ENCODE results near the gene NBPF3. TPM values are rescaled to one million over a fixed set of nuclear protein-coding genes. Genes with fewer than 3 reads are reported as not detected.
A peak's percentile ranks its signal among the peaks of the same experiment; 100 is the strongest.
"Not testable (repeated sequence)": the region's sequence is repeated elsewhere in the genome, so short reads cannot be mapped to it uniquely, and the experiment has no call there.

Gene NBPF3, protein sequence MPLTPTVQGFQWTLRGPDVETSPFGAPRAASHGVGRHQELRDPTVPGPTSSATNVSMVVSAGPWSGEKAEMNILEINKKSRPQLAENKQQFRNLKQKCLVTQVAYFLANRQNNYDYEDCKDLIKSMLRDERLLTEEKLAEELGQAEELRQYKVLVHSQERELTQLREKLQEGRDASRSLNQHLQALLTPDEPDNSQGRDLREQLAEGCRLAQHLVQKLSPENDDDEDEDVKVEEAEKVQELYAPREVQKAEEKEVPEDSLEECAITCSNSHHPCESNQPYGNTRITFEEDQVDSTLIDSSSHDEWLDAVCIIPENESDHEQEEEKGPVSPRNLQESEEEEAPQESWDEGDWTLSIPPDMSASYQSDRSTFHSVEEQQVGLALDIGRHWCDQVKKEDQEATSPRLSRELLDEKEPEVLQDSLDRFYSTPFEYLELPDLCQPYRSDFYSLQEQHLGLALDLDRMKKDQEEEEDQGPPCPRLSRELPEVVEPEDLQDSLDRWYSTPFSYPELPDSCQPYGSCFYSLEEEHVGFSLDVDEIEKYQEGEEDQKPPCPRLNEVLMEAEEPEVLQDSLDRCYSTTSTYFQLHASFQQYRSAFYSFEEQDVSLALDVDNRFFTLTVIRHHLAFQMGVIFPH
- 11.3 TPM for total RNA-seq

DNA sequence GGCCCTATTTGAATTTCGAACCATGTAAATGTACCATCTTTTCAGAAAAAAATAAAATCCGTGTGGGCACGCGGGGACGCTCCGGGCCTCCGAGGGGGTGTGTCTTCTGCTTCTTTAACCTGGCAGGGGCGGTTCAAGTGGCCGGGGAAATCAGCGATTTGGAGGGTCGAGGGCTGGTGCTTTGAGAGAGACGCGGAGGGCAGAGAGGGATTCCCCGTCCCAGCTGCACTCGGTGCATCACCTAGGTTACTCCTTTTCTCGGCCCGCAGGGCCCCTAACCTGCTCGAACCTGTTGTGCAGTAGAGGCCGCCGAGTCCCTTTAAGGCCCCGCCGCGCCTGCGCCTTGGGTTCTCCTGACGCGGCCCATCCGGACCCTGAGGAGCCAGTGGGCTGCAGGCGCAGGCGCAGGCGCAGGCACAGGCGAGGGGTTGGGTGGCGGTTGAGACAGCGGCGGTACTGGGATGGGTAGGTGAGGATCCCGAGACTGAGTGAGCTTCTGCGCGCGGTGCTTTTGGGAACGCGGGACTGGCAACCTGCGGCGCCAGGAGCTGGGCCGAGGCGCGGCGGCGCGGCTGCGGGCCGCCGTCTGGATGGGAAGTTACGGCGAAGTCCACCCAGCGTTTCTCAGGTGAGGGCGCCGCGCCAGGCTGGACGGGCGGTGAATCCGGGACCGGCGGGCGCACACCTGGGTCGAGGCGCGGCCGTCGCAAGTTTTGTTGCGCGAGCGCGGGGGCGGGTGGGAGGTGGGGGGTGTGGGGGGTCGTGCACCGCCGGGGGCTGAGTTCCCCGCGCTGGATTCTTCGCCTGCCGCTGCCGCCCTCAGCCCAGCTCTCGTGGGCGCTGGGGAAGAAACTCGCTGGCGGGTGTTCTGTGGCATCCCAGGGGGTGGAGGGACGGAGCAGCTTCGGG lies at the start of gene NBPF3:
TSS of gene NBPF3 (plus strand) at position 417 of the 909 bp plus-strand sequence. CDS start 4,950 bp downstream, outside the sequence.
- DNase-seq: peak; percentile 87

- no peak for DNase-seq
These were observed 48.4 kb upstream of the NBPF3 start for GRCh38 chr1:21391497-21391896.

- no peak for DNase-seq
These were observed 47.2 kb upstream of the NBPF3 start for GRCh38 chr1:21392587-21393263.

DNA sequence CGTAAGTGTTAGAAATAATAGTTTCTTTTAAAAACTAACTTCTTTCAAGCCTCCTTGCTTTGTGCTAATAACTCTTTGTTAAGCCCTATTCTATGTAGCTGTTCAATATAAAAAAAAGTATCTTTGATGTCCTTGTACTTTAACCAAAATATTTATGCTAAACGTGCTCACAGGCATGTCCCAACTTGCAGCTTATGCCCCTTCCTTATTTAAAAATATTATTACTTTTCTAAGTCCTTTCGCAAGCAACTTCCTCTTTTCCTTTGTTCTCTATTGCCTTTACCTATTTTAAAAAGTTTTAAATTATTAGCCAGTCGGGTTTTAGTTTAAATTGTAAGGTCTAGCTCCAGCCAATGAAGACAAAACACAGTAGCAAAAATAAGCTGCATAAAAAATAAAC lies 43.4 kb upstream of the NBPF3 start:
- DNase-seq: no peak

- no peak for DNase-seq
These were observed 42.1 kb upstream of the NBPF3 start for GRCh38 chr1:21397813-21398188.

- not testable (repeated sequence) for DNase-seq
These were observed 38.1 kb upstream of the NBPF3 start for GRCh38 chr1:21401726-21402346.

GRCh38 chr1:21406659-21407058 lies 33.3 kb upstream of the NBPF3 start:
- DNase-seq: no peak

- DNase-seq: not testable (repeated sequence)
These were observed 30.0 kb upstream of the NBPF3 start for GRCh38 chr1:21409897-21410296.

GRCh38 chr1:21414015-21414414 lies 25.9 kb upstream of the NBPF3 start:
- no peak for DNase-seq

DNA sequence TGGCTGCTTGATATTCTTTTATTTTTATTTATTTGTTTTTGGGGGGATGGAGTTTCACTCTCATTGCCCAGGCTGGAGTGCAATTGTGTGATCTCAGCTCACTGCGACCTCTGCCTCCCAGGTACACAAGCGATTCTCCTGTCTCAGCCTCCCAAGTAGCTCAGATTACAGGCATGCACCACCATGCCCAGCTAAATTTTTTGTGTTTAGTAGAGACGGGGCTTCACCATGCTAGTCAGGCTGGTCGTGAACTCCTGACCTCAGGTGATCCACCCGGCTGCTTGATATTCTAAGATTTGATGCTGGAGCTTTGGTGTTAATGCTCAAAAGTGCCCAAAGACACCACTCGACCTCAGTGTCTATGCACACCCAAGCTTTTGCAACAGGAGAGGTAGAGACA lies 19.6 kb upstream of the NBPF3 start:
- DNase-seq: not testable (repeated sequence)

GRCh38 chr1:21421307-21421706 lies 18.6 kb upstream of the NBPF3 start:
- not testable (repeated sequence) for DNase-seq

DNA sequence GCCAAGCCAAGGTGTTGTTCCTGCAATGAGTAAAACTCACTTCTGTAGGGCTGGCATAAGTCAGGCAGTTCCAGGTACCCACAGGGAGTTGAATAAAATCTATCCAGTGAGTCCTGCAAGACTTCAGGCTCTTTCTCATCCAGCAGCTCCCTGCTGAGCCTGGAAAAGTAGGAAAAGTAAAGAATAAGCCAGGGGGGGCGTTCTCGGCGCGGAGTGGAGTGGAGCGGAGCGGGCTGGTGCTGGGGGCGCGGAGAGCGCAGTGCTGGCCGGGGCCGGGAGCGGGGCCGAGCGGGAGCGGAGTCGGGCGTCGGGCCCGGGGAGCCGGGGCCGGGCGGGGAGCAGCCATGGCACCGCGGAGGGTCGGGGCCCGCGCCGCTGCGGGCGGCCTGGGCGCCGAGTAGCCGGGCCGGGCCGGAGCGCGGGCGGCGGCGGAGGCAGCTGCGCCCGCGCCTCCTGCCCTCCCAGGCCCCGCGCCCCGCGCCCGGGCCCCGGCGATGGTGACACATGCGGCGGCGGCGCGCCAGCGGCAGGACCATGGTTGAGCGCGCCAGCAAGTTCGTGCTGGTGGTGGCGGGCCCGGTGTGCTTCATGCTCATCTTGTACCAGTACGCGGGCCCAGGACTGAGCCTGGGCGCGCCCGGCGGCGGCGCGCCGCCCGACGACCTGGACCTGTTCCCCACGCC lies 12.0 kb upstream of the NBPF3 start:
- DNase-seq: peak; percentile 2

DNA sequence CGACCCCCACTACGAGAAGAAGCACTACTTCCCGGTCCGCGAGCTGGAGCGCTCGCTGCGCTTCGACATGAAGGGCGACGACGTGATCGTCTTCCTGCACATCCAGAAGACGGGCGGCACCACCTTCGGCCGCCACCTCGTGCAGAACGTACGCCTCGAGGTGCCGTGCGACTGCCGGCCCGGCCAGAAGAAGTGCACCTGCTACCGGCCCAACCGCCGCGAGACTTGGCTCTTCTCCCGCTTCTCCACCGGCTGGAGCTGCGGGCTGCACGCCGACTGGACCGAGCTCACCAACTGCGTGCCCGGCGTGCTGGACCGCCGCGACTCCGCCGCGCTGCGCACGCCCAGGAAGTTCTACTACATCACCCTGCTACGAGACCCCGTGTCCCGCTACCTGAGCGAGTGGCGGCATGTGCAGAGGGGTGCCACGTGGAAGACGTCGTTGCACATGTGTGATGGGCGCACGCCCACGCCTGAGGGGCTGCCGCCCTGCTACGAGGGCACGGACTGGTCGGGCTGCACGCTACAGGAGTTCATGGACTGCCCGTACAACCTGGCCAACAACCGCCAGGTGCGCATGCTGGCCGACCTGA lies 11.4 kb upstream of the NBPF3 start:
- DNase-seq: not testable (repeated sequence)

GRCh38 chr1:21429210-21429609 lies 10.7 kb upstream of the NBPF3 start:
- DNase-seq: not testable (repeated sequence)

GRCh38 chr1:21430875-21431274 lies 9.1 kb upstream of the NBPF3 start:
- not testable (repeated sequence) for DNase-seq

GRCh38 chr1:21434394-21434793 lies 5.5 kb upstream of the NBPF3 start:
- DNase-seq: no peak

DNA sequence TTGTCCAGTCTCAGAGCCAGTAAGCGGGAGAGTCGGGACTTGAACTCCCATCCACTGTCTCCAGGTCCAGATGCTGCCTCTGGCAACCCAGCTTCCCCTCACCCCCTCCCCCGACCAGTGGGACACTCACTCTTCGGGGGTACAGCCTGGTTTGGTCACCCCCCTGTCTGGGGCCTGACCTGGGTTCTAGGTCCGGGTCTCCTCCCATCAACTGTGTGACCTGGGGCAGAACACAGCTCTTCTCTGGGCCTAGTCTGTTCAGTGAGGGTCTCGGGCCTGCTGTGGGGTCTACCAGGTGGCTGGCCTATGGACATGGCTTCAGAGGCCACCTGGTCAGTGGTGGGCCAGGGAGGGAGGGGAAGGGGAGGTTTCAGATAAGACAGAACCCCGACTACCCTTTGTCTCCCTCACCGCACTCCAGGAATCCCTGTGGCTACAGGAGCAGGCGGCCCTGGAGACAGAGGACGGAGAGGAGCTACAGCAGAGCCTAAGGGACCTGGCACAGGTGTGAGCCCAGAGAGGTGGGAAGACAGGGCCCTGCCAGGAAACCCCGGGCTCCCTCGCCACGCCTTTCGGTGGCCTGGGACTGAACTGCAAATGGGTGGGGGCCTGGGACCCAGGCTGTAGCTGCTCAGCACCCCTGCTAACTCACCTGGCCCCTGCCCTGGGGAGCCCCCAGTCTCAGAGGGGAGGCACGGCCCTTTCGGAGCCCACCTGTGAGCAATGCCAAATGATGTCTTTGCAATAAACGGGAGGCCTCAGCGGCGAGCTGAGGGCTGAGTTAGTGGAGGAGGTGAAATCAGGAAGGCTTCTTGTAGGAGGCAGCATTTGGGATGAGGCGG lies 4.1 kb upstream of the NBPF3 start:
- DNase-seq: no peak

DNA sequence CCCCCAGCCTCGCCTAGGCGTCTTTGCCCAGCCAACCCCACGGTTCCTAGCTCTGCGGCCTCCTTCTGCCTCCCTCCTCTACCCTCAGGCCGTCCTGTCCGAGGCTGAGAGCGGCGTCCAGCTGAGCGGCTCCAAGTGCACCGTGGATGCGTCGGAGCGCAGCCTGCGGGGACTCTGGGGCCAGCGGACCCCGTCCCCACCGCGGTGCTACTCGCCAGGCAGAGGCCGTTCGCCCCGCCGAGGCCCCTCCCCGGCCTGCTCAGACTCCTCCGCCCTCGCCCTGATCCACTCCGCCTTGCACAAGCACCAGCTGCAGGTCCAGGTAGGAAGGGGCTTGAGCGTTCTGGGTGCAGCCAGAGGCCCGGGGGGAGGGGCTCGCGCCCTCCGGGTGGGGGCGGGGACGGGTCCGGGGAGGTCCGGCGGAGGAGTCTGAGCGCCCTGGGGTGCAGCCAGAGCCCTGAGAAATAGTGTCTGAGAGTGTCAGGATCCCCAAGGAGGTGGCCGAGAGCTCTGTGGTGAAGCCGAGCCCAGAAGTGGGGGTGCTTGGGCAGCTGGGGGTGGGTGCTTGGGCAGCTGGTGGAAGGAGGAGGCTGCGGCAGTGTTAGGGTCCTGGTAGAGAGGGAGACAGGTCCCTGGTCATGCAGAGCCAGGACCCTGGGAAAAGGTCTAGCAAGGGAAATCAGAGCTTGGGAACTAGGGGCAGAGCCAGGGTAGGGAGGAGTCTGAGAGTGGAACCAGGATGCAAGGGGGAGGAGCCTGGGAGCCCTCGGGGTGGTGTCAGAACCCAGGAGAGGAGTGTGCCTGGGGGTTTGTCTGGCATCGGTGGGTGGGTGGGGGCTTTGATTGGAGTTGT lies 3.2 kb upstream of the NBPF3 start:
- no peak for DNase-seq

DNA sequence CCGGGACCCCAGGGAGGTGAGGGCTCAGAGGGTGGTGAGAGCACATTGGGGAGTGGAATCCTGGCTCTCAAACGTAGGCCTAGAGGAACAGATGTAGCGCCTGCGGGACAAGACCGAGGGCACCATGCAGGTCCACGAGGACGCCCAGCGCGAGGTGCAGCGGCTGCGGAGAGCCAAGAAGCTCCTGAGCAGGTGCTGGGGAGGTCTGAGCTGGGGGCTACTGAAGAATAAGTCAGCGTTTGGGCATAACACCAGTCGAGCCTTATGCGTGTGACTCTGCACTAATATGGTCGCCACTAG lies 2.6 kb upstream of the NBPF3 start:
- DNase-seq: no peak

Data from tongue (tissue), 2 donors.